ENCODE measurements around the gene NUDT7.

Gene NUDT7

DNA sequence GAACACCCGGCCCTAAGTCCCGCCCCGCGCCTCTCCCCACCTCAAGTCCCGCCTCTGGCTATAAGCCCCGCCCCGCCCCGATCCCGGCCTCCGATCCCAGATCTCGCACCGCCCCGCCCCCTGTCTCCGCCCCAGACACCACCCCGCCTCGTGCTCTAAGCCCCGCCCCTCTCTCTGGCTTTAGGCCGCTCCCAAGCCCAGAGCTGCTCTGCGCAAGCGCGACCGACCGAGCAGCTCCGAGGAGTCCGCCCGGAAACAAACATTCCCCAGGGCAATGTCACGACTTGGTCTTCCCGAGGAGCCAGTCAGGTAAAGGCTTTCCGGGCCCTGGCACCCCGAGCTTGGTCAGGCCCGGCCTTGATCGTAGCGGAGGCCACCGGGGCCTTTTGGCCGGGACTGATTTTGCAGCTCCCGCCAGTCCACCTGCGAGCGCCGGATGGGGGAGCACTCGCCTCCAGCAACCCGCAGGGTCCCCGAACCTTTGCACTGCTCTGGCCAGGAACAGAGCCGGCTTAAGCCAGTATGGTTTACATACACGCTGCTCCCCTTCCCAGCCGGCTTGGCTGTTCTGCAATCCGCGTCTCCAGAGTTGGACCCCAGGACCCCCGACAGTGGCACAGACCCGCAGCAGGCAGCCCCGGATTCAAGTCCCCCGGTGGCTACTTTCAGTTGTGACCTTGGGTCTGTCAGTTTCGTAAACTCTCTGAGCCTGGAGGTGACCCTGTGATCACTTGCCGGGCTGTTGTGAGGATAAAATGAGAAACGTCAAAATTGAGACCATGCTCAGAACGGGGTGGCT, at the start of gene NUDT7:
Gene NUDT7 (plus strand): TSS at position 206 of the 799 bp plus-strand sequence. CDS start 69 bp downstream, at position 275.
- peaks cover 12% of the 10 kb centered on the region for H3K4me1 Mint-ChIP-seq
- H3K9me3 Mint-ChIP-seq, result no peaks in the 10 kb centered on the region
- DNase-seq, result peak; percentile 98
- no peaks in the 10 kb centered on the region for H3K27me3 Mint-ChIP-seq
- peak within 1 kb of the TSS; percentile 80 for H3K27ac Mint-ChIP-seq
- peaks cover 5% of the 10 kb centered on the region for H3K36me3 Mint-ChIP-seq
- CTCF ChIA-PET, result interaction anchor here (0.6 to 0.8 kb wide), 2 partner anchors 9 to 24 kb away, joined by 3 read pairs; no protein-coding TSS in a partner anchor
- H3K4me3 Mint-ChIP-seq, result peak within 1 kb of the TSS; percentile 76

DNA sequence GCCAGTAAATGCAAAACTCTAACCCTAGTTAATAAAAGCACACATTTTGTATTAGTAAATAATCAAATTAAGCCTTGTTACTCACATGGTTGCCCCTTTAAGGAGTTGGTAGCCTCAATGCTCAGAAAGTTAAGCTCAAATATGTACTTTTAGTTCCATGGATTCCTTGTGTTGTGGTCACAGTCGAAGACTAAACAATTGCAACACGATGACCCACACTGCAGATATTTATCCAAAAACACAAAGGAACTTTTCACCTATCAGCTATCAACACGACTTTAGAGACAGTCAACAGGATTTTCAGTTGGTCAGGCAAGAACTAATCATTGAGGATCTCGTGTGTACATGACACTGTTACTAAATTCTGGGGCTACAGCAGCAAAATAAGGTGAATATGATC, 47.4 kb upstream of the NUDT7 start:
- no peak for DNase-seq
- Mint-ChIP-seq H3K4me1 (no peaks in the 10 kb centered on the region), H3K36me3 (no peaks in the 10 kb centered on the region), H3K9me3 (no peaks in the 10 kb centered on the region), H3K27ac (no peak overlapping the region), H3K27me3 (no peaks in the 10 kb centered on the region), H3K4me3 (no peak overlapping the region)
- CTCF ChIA-PET, result interaction anchor here (0.6 to 2.4 kb wide), 5 partner anchors 27 to 328 kb away, joined by 3 to 12 read pairs (median 7); no protein-coding TSS in a partner anchor

DNA sequence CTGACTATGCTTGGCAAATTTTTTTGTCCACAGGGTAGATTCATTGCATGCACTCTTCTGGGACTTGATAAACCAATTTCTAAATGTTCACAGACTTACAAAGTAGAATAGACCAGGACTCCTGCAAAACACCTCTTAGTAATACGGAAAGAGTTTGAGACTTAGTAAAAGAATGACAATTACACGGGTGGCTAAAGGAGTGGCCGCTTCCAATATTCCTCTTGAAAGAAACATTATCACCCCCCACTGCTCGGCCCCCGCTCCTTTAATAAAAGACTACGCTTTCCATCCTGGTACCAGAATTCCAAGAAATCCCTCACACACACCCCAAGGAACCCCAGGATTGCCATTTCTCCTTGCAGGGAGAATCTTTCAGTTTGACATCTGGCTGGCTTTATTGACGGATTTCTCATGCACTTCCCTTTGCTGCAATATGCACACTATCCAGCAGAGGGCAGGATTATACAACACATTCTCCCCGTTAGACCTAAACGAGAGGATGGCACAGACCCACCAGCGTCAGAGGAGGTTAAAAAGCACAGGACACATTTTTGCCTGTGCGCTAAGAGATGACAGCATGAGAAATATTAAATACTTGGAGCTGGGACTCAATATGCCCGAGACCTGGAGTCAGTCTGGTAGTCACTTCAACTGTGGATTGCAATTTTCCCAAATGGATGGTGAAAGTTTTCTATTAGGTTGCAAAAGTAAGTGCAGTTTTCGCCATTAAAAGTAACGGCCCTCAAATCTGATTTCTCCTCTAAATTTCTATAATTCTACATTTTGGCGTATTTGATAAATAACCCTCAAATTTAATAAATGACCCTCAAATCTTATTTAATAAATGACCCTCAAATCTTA, 46.6 kb upstream of the NUDT7 start:
- H3K4me3 Mint-ChIP-seq, result no peak overlapping the region
- H3K27ac Mint-ChIP-seq, result no peak overlapping the region
- CTCF ChIA-PET, result interaction anchor here (0.6 to 2.4 kb wide), 8 partner anchors 26 to 328 kb away, joined by 3 to 12 read pairs (median 4); no protein-coding TSS in a partner anchor
- no peaks in the 10 kb centered on the region for H3K9me3 Mint-ChIP-seq
- DNase-seq, result peak; percentile 73
- no peaks in the 10 kb centered on the region for H3K27me3 Mint-ChIP-seq
- no peaks in the 10 kb centered on the region for H3K36me3 Mint-ChIP-seq
- H3K4me1 Mint-ChIP-seq, result no peaks in the 10 kb centered on the region

DNA sequence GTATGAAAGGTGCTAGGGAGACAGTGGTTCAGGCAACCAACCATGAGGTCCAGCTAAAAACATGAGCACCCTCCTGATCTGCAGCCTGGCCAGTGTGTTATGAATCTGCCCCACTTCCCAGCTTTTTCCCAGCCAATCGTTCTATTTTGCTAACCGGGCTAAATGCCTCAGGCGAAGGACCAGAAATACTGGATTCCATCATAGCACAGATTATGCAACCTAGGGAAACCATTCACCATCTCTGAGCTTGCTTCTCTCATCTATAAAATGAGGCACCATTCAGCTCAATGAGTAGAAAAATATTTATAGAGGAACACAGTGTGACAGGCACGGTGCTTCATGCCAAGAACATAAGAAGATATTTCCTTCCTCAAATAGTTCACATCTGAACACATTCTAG, 45.2 kb upstream of the NUDT7 start:
- DNase-seq, result no peak
- no peaks in the 10 kb centered on the region for H3K27me3 Mint-ChIP-seq
- H3K4me1 Mint-ChIP-seq, result no peaks in the 10 kb centered on the region
- no peak overlapping the region for H3K27ac Mint-ChIP-seq
- CTCF ChIA-PET, result interaction anchor here (0.7 to 2.4 kb wide), 8 partner anchors 280 to 327 kb away, joined by 3 to 12 read pairs (median 3); no protein-coding TSS in a partner anchor
- no peaks in the 10 kb centered on the region for H3K9me3 Mint-ChIP-seq
- H3K4me3 Mint-ChIP-seq, result no peak overlapping the region
- H3K36me3 Mint-ChIP-seq, result no peaks in the 10 kb centered on the region

DNA sequence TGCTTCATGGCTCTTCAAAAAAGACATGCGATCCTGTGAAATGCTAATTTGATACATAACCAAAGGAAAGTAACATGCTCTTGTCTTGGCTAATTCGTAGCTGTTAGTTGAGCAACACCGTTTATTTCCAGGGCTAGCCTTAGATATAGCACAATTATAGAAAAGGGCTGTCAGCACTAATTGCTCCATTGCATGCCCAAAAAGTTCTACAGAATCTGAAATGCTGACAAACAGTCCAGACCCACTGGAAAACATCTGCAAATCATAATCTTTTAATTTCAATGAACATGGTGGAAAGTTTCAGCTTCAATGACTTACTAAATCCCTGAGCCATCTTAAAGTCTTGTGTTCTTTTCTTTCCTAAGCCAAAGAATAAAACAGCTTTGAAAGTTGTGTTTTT, 42.9 kb upstream of the NUDT7 start:
- Mint-ChIP-seq H3K4me3 (no peak overlapping the region), H3K27me3 (no peaks in the 10 kb centered on the region), H3K27ac (no peak overlapping the region), H3K4me1 (no peaks in the 10 kb centered on the region), H3K36me3 (no peaks in the 10 kb centered on the region), H3K9me3 (no peaks in the 10 kb centered on the region)
- CTCF ChIA-PET, result interaction anchor here (1.6 kb wide), 1 partner anchor 291 kb away, joined by 3 read pairs; no protein-coding TSS in a partner anchor
- DNase-seq, result no peak

DNA sequence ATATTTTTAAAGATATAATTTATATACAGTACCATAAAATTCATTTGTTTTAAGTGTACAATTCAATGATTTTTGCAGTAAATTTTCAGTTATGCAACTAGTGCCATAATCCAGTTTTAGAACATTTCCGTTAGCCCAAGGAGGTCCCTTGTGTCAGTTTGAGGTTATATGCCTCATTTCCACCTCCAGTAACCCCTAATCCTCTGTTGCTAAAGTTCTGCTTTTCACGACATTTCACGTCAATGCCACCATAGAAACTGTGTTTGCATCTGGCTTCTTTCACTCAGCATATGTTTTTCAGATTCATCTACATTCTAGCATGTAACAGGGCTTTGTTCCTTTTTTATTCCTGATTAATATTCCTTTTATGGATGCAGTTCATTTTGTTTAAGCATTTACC, 42.4 kb upstream of the NUDT7 start:
- Mint-ChIP-seq H3K4me3 (no peak overlapping the region), H3K9me3 (no peaks in the 10 kb centered on the region), H3K27ac (no peak overlapping the region), H3K27me3 (no peaks in the 10 kb centered on the region), H3K4me1 (no peaks in the 10 kb centered on the region), H3K36me3 (no peaks in the 10 kb centered on the region)
- DNase-seq, result no peak
- CTCF ChIA-PET, result interaction anchor here (1.6 kb wide), 1 partner anchor 290 kb away, joined by 3 read pairs; no protein-coding TSS in a partner anchor

DNA sequence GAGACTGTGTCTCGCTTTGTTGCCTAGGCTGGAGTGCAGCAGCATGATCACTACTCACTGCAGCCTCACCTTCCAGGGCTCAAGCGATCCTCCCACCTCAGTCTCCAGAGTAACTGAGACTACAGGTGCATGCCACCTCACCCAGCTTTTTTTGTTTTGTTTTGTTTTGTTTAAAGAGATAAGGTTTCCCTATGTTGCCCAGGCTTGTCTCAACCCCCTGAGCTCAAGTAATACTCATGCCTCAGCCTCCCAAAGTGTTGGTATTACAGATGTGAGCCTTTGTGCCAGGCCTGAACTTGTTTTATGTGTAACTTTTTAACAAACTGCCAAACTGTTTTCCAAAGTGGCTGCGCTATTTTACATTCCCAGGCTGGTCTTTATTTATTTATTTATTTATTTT, 41.8 kb upstream of the NUDT7 start:
- H3K27me3 Mint-ChIP-seq, result no peaks in the 10 kb centered on the region
- H3K36me3 Mint-ChIP-seq, result no peaks in the 10 kb centered on the region
- no peak overlapping the region for H3K4me3 Mint-ChIP-seq
- CTCF ChIA-PET, result interaction anchor here (1.6 kb wide), 1 partner anchor 290 kb away, joined by 3 read pairs; no protein-coding TSS in a partner anchor
- no peaks in the 10 kb centered on the region for H3K4me1 Mint-ChIP-seq
- H3K9me3 Mint-ChIP-seq, result no peaks in the 10 kb centered on the region
- no peak overlapping the region for H3K27ac Mint-ChIP-seq
- no peak for DNase-seq

DNA sequence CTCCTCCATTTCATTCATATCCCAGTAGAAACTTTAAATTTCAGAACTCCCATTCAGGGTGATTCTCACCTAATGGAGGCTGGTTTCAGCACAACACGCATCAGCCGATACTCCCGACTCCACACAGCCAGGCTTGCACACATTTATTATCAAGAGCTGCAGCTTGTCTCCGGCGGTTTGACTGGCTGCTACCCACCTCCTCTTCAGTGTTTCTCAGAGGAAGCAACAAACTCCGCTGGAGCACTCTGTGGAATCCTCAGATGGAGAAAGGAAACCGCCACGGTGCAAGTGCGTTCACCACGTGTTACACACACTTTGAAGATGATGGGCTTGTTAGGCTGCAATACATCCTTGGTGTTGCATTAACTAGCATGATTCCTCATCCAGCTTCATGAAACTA, 39.7 kb upstream of the NUDT7 start:
- H3K4me3 Mint-ChIP-seq, result no peak overlapping the region
- H3K36me3 Mint-ChIP-seq, result no peaks in the 10 kb centered on the region
- no peak overlapping the region for H3K27ac Mint-ChIP-seq
- no peaks in the 10 kb centered on the region for H3K4me1 Mint-ChIP-seq
- no peak for DNase-seq
- H3K27me3 Mint-ChIP-seq, result no peaks in the 10 kb centered on the region
- CTCF ChIA-PET, result no interaction called here
- no peaks in the 10 kb centered on the region for H3K9me3 Mint-ChIP-seq

DNA sequence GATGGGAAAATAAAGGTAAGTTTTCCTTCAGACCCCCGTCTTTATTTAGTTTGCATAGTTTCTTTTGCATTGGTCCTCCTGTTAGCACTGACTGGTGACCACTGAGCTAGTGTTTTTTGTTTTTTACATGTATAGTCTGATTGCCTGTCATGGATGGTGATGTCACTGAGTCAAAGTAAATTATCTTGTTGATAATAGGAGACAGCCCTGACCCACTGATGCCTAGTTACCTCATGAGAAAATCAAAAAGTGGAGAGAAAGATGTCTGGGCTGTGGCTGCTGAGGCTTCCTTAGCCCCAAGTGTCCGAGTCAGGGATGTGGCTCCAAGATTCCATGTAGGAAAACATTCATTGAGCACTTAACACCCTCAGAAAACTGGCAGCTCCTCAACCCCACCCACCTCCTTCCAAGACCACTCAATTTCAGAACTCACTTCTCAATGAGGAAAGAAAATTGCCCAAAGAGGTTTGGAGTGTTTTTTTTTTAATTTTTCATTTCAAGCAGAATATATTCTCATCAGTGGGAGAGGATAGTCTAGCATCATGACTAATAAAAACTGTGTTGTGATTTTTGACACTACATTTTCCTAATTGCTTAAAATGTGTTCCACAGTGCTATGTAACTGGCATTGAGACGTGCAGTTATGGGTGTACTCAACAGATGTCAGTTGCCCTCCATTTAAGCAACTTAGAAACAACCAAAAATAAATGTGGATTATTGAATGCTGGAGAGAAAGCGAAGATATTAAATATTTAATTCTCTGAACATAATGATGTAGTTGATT, 38.7 kb upstream of the NUDT7 start:
- H3K9me3 Mint-ChIP-seq, result no peaks in the 10 kb centered on the region
- H3K27me3 Mint-ChIP-seq, result peaks cover 5% of the 10 kb centered on the region
- no peak for DNase-seq
- H3K36me3 Mint-ChIP-seq, result no peaks in the 10 kb centered on the region
- no peak overlapping the region for H3K4me3 Mint-ChIP-seq
- CTCF ChIA-PET, result no interaction called here
- no peaks in the 10 kb centered on the region for H3K4me1 Mint-ChIP-seq
- H3K27ac Mint-ChIP-seq, result no peak overlapping the region

DNA sequence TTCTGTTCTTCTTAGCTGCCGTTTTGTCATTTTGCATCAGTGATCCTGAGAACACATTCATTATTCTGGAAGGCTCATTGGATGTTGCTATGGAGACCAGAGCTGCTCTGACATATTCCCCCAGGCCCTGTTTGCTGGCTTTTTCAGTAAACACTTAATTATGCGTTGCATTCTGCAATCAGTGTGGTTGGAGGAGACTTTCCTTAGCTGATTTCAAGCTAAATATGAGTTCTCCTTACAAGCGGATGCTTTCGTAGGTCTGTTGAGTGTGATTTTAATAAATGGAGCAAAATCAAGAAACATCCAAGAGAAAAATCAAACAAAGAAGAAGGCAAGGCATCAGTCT, 38.2 kb upstream of the NUDT7 start:
- Mint-ChIP-seq H3K27ac (no peak overlapping the region), H3K9me3 (no peaks in the 10 kb centered on the region), H3K4me3 (no peak overlapping the region), H3K27me3 (peaks cover 8% of the 10 kb centered on the region), H3K4me1 (no peaks in the 10 kb centered on the region), H3K36me3 (no peaks in the 10 kb centered on the region)
- CTCF ChIA-PET, result no interaction called here
- no peak for DNase-seq

DNA sequence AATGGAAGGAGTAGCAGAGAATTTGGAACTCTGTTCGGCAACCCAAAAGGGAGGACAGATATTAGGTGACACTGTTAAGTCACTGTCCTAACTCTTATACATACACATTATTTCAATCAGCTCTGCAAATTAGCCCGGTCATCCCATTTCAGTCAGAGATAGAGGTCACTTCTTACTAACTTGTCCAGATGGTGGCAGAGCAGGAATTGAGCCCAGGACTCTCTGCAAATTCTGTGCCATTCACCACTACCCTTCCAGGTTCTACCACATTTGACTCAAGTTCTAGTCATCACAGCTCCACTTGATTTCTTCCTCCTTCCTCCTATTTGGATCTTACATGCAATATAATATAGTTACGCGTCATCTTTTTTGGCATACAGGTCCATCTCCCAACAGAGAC, 35.9 kb upstream of the NUDT7 start:
- CTCF ChIA-PET, result no interaction called here
- no peaks in the 10 kb centered on the region for H3K9me3 Mint-ChIP-seq
- no peak for DNase-seq
- H3K36me3 Mint-ChIP-seq, result no peaks in the 10 kb centered on the region
- no peaks in the 10 kb centered on the region for H3K4me1 Mint-ChIP-seq
- no peak overlapping the region for H3K27ac Mint-ChIP-seq
- H3K4me3 Mint-ChIP-seq, result no peak overlapping the region
- peaks cover 8% of the 10 kb centered on the region for H3K27me3 Mint-ChIP-seq

DNA sequence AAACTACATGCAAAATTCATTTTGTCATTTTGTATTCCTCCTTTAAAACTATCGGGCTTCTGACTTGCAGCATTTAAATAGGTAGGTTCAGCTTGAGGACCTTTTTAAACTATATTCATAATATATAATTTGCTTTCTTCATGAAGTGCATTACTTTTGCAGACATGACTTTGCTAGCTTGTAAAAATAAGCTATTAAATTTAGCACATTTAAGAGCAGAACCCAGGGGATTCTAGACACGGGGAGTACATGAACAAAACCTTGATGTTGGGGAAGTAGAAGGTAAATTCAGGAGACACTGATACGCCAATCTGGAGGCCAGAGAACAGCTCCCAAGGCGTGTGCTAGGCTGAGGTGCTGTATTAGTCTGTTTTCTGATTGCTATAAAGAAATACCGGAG, 32.3 kb upstream of the NUDT7 start:
- H3K36me3 Mint-ChIP-seq, result no peaks in the 10 kb centered on the region
- H3K27ac Mint-ChIP-seq, result no peak overlapping the region
- no peak overlapping the region for H3K4me3 Mint-ChIP-seq
- H3K4me1 Mint-ChIP-seq, result no peaks in the 10 kb centered on the region
- peaks cover 8% of the 10 kb centered on the region for H3K27me3 Mint-ChIP-seq
- CTCF ChIA-PET, result no interaction called here
- H3K9me3 Mint-ChIP-seq, result no peaks in the 10 kb centered on the region
- no peak for DNase-seq

DNA sequence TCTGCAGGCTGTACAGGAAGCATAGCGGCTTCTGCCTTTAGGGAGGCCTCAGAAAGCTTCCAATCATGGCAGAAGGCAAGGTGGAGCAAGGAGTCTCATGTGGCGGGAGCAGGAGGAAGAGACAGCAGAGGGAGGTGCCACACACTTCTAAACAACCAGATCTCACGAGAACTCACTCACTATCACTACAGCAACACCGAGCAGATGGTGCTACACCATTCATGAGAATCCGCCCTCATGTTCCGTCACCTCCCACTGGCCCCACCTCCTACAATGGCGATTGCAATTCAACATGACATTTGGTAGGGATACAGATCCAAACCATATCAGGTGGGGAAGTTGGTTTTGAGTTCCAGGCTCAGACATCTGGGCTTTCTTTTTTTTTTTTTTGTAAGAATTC, 31.9 kb upstream of the NUDT7 start:
- peaks cover 8% of the 10 kb centered on the region for H3K27me3 Mint-ChIP-seq
- H3K27ac Mint-ChIP-seq, result no peak overlapping the region
- H3K4me3 Mint-ChIP-seq, result no peak overlapping the region
- no peaks in the 10 kb centered on the region for H3K9me3 Mint-ChIP-seq
- DNase-seq, result no peak
- CTCF ChIA-PET, result no interaction called here
- no peaks in the 10 kb centered on the region for H3K4me1 Mint-ChIP-seq
- H3K36me3 Mint-ChIP-seq, result no peaks in the 10 kb centered on the region

DNA sequence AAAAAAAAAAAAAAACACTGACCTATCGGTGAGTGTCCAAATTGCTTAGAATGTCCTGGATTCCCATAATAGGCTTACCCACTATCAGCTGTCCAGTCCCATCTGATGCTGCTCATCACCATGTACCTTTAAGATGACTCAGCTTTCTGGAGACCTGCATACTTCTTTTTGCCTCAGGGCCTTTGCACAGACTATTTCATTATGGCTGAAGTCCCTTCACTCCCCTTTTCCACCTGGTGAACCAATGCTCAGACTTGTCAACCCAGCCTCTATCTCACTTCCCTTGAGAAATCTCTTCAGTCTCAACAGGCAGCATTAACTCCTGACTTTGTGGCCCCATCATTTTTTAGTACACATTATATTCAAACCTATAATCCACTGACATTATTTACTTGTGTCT, 29.7 kb upstream of the NUDT7 start:
- Mint-ChIP-seq H3K4me3 (no peak overlapping the region), H3K9me3 (no peaks in the 10 kb centered on the region), H3K27ac (no peak overlapping the region), H3K4me1 (no peaks in the 10 kb centered on the region), H3K36me3 (no peaks in the 10 kb centered on the region), H3K27me3 (peaks cover 8% of the 10 kb centered on the region)
- CTCF ChIA-PET, result no interaction called here
- DNase-seq, result no peak
